Ovary (tissue), 9 donors: ENCODE measurements around the gene ADGRD1. TPM values are rescaled to one million over a fixed set of nuclear protein-coding genes. Genes with fewer than 3 reads are reported as not detected.

Experiments used
- DNase-seq, 5 donors: peaks; one replicate each; pipeline ENCODE4 v3.0.0-alpha.2; 2019 to 2020
- H3K27ac ChIP-seq, 2 donors: fragments of 200-600 bp; one replicate each; pipeline versions ENCODE4 v1.5.1 to v1.8.0; 2019 to 2022
- H3K27me3 ChIP-seq: fragments of 200-600 bp; one replicate; pipeline ENCODE4 v1.8.0; 2022
- H3K36me3 ChIP-seq: fragments of 200-600 bp; sonication (generic); one replicate; pipeline ENCODE4 v1.5.1; 2019
- H3K4me1 ChIP-seq: one replicate; pipeline ENCODE4 v1.8.1; 2013; ENCODE audit warnings: mild to moderate bottlenecking, moderate library complexity; ENCODE audit not compliant: insufficient read depth
- H3K4me3 ChIP-seq: fragments of 200-600 bp; sonication (generic); one replicate; pipeline ENCODE4 v1.5.1; 2017
- H3K9me3 ChIP-seq, 2 donors: fragments of 200-600 bp in 1 of 2; sonication (generic) in 1 of 2; one replicate each; pipeline versions ENCODE4 v1.5.1 to v1.8.1; 2013 to 2019; ENCODE audit warnings: mild to moderate bottlenecking in 1 of 2, moderate library complexity in 1 of 2
- EP300 ChIP-seq: sonication (generic); formaldehyde crosslinking; IDR thresholded peaks from one replicate; pipeline ENCODE4 v1.6.1; 2017; ENCODE audit warnings: antibody characterized with exemption
- POLR2A ChIP-seq: fragments of 450-650 bp; IDR thresholded peaks from one replicate; pipeline ENCODE4 v1.6.1; 2017; ENCODE audit warnings: antibody characterized with exemption, mild to moderate bottlenecking, moderate library complexity
- WGBS, 3 donors: extraction: QIAGEN DNeasy Blood & Tissue Kit in 1 of 3; methylation state at CpG; one replicate each; pipeline versions ENCODE4 v1.1.5 to v1.1.7; 2013 to 2017; 5-methylcytosine and 5-hydroxymethylcytosine counted together
- intact Hi-C, 4 donors: fragments of 100-400 bp; cut with DNase I; formaldehyde crosslinking; loops; one replicate each; pipeline versions ENCODE4 v1.11.0 to v1.15.1; 2022 to 2023
- polyA plus RNA-seq, 2 donors: library from polyadenylated mRNA; stranded (reverse); fragments of 200-250 nt in 1 of 2; fragments of 350-450 nt in 1 of 2; fragmentation: Illumina TruSeq in 1 of 2; extraction: RNeasy Lipid Tissue Mini Kit (QIAGEN cat#74804) in 1 of 2; gene quantifications; one replicate each; pipeline ENCODE4 v1.2.3, GENCODE V29; 2013 to 2014
- total RNA-seq, 7 donors: library from RNA; depleted of rRNA in 2 of 7; stranded (reverse); fragments of >200 nt in 2 of 7; fragmentation: NEBNext Ultra II Directional in 3 of 7; extraction: Animal tissue kit (Norgen Biotek cat#: 25700) in 3 of 7; gene quantifications; one replicate each; pipeline versions ENCODE4 v1.1.0 to v1.2.4, GENCODE V29; 2016 to 2023
- TF ChIP-seq, protein P1 (sequence below), 3 donors: fragments of 450-650 bp in 2 of 3; fragments of 200-600 bp in 1 of 3; IDR thresholded peaks; one replicate each; pipeline versions ENCODE4 v1.5.1 to v1.8.0; 2016 to 2022; ENCODE audit warnings: antibody characterized with exemption in 3 of 3, mild to moderate bottlenecking in 1 of 3
- donor health status: DM: no; HTN: no; CAD: no; lungs with moderate emphysema.
- donor health status: DM: no; HTN: no; CAD: no.
- donor health status: Bipolar disorder and iron deficiency.
- donor health status: DM: yes; HTN: yes; CAD: no.
- donor health status: DM: no; HTN: no; CAD: no.
- donor health status: DM: yes; HTN: yes; CAD: no.

The ADGRD1 gene
- total and polyA plus RNA-seq, 9 donors, result 7.6 to 75.3 (median 25.9) TPM

DNA sequence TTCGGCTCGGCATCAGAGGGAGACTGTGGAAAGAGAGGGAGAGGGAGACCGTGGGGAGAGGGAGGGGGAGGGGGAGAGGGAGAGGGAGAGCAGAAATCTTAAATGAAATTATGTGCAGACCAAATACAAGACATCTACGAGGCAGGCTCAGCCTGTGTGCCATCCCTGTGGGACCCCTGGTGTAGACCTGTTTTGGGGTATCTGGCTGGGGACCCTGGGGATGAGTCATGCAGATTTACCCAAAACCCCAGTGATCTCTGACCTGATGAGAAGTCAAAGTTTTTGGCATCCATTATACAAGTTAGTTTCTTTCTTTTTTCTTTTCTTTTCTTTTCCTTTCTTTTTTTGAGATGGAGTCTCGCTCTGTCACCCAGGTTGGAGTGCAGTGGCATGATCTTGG lies 44.4 kb downstream of the ADGRD1 start:
- no peak for DNase-seq
- H3K4me3 ChIP-seq, result no peak overlapping the region
- 84 to 93% (median 93%) methylated on average over 5 of the region's 5 CpGs for WGBS, 3 donors
- no peaks in the 10 kb centered on the region for H3K36me3 ChIP-seq
- TF ChIP-seq EP300 (no peak), POLR2A (no peak)
- TF ChIP-seq, protein P1, sequence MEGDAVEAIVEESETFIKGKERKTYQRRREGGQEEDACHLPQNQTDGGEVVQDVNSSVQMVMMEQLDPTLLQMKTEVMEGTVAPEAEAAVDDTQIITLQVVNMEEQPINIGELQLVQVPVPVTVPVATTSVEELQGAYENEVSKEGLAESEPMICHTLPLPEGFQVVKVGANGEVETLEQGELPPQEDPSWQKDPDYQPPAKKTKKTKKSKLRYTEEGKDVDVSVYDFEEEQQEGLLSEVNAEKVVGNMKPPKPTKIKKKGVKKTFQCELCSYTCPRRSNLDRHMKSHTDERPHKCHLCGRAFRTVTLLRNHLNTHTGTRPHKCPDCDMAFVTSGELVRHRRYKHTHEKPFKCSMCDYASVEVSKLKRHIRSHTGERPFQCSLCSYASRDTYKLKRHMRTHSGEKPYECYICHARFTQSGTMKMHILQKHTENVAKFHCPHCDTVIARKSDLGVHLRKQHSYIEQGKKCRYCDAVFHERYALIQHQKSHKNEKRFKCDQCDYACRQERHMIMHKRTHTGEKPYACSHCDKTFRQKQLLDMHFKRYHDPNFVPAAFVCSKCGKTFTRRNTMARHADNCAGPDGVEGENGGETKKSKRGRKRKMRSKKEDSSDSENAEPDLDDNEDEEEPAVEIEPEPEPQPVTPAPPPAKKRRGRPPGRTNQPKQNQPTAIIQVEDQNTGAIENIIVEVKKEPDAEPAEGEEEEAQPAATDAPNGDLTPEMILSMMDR (IDR thresholded peaks at IDR 0.05), result no peak
- H3K9me3 ChIP-seq, result no peaks in the 10 kb centered on the region
- intact Hi-C loops, result no loop called here
- no peaks in the 10 kb centered on the region for H3K4me1 ChIP-seq
- no peaks in the 10 kb centered on the region for H3K27me3 ChIP-seq
- no peak overlapping the region for H3K27ac ChIP-seq

DNA sequence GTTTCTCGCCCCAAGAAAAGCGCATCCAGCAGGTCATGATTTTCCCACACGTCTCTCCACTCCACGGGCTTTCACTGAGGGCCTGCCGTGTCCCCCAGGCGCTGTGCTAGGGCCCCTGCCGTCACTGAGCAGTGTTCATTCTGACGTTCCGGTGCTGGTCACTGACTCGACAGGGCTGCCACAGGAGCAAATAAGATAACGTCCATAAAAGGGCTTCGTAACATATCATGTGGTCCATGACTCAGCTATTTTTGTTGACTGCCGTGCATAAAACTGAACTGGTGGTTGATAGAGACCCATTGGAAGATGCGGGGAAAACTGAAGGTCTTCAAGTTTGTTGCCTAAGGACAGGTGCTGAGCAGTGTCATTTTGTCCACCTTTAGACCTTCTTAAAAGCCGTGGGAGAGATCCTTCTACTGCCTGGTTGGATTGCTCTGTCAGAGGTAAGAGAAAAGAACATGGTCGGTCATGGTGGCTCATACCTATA lies 46.3 kb downstream of the ADGRD1 start:
- intact Hi-C loops, result no loop called here
- Histone ChIP-seq H3K27me3 (no peaks in the 10 kb centered on the region), H3K36me3 (no peaks in the 10 kb centered on the region), H3K27ac (no peak overlapping the region), H3K4me3 (no peak overlapping the region), H3K9me3 (no peaks in the 10 kb centered on the region), H3K4me1 (no peaks in the 10 kb centered on the region)
- DNase-seq, result no peak
- 93 to 94% (median 93%) methylated on average over 16 of the region's 16 CpGs for WGBS, 3 donors
- no peak for TF ChIP-seq EP300

DNA sequence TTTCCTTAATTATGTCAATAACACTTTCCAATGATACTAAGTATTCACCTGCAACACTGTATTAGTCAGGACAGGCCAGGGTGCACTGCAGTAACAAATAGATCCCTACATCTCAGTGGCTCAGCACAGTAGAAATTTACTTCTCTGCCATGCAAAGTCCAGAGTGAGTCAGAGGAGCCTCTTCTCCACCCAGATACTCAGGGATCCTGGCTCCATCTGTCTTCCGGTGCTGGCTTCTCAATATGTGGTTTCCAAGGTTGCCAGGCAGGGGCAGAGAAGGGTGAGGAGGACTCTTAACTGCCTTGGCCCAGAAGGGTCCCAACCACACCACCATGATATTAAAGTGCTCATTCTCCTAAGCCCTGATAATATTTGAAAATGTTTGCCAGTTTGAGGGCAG lies 47.8 kb downstream of the ADGRD1 start:
- 82 to 91% (median 86%) methylated on average over 1 of the region's 1 CpG for WGBS, 3 donors
- Histone ChIP-seq H3K4me3 (no peak overlapping the region), H3K27me3 (no peaks in the 10 kb centered on the region), H3K27ac (no peak overlapping the region), H3K4me1 (no peaks in the 10 kb centered on the region), H3K9me3 (no peaks in the 10 kb centered on the region), H3K36me3 (no peaks in the 10 kb centered on the region)
- no peak for TF ChIP-seq POLR2A
- TF ChIP-seq, protein P1 (IDR thresholded peaks at IDR 0.05), result no peak
- no peak for TF ChIP-seq EP300
- DNase-seq, result no peak
- intact Hi-C loops, result no loop called here

- H3K4me3 ChIP-seq, result no peak overlapping the region
- H3K27ac ChIP-seq, result no peak overlapping the region
- H3K36me3 ChIP-seq, result no peaks in the 10 kb centered on the region
- no peaks in the 10 kb centered on the region for H3K9me3 ChIP-seq
- no peaks in the 10 kb centered on the region for H3K4me1 ChIP-seq
- TF ChIP-seq EP300, result no peak
- TF ChIP-seq, protein P1 (IDR thresholded peaks at IDR 0.05), result no peak
- TF ChIP-seq POLR2A, result no peak
- intact Hi-C loops, result no loop called here
- WGBS, 3 donors, result 43 to 59% (median 44%) methylated on average over 2 of the region's 2 CpGs
- no peak for DNase-seq
- no peaks in the 10 kb centered on the region for H3K27me3 ChIP-seq
These were observed 48.5 kb downstream of the ADGRD1 start for GRCh38 chr12:131002216-131002631.

DNA sequence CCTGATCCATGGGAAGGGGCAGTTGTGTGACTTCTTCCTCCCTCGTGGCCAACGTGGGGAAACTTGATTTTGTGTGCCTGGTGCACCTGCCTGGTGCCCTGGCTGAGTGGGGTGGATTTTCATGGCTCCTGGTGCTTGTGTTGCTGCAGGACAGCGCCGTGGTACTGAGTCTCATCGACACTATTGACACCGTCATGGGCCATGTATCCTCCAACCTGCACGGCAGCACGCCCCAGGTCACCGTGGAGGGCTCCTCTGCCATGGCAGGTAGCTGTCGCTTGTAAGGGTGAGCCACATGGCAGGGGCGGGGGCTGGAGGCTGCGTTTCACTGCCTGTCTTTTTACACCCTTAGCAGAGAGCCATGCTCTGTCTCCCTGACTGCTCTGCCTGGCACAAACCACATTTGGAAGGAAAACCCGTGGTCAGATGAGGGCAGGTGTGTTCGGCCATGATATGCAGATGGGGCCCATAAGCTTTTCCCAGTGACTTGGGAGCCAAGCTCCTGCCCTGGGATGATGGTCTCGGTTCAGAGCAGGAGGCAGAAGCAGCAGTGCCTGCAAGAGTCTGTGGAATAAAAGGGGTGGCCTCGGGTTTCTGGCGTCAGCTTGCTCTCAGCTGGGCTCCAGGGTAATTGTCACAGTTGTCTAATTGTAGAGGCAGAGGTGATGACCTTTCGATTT lies 49.5 kb downstream of the ADGRD1 start:
- intact Hi-C loops, result no loop called here
- 86% methylated on average over 18 of the region's 18 CpGs for WGBS, 3 donors
- H3K27me3 ChIP-seq, result no peaks in the 10 kb centered on the region
- no peaks in the 10 kb centered on the region for H3K36me3 ChIP-seq
- TF ChIP-seq, protein P1 (IDR thresholded peaks at IDR 0.05), result no peak
- TF ChIP-seq EP300 (no peak), POLR2A (no peak)
- no peaks in the 10 kb centered on the region for H3K4me1 ChIP-seq
- H3K27ac ChIP-seq, result no peak overlapping the region
- no peak overlapping the region for H3K4me3 ChIP-seq
- DNase-seq, result no peak
- H3K9me3 ChIP-seq, result no peaks in the 10 kb centered on the region
